Smooth muscle cell of trachea (primary cell): Measurements from ENCODE around the gene AKR1C3. TPM values are rescaled to one million over a fixed set of nuclear protein-coding genes. Genes with fewer than 3 reads are reported as not detected.

Experiments
- total RNA-seq: library from RNA; depleted of rRNA; stranded (reverse); fragments of >200 nt; gene quantifications from 2 replicates; pipeline ENCODE4 v1.2.1, GENCODE V29; 2014

AKR1C3 gene
- total RNA-seq: 104 and 182 TPM in 2 replicates

DNA sequence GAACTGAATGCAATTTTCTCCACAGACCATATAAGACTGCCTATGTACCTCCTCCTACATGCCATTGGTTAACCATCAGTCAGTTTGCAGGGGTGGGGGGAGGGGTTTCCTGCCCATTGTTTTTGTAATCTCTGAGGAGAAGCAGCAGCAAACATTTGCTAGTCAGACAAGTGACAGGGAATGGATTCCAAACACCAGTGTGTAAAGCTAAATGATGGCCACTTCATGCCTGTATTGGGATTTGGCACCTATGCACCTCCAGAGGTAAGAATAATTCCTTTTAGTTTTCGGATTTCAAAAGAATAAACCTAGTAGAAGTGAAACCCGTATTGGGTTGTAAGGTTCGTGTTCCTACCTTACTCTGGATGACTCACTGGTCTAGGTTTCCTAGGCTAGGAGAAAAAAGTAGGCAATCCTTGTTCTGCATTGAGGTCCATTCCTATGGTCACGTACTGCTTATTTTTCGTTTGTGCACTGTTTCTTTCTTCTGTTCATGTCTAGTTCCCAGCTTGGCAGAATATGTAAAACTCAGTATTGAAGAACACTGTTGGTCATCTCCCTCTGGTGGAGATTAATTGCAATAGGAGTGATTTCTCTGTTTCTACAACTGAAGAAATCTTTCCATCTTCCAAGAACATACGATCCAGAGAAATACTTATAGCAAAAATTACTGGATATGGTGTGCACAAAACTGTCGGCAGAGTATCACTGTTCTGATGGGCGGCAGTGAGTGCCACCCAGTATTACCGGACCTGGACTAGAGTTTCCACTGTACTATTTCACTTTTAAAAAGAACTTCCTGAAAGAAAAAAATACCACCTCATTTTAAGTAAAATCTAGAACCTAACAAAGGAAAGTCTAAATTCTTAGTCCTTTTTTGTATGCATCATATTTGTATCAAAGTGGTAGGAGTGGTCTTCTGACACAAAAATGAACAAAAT, at the start of gene AKR1C3:
TSS of gene AKR1C3 (plus strand) at position 150 of the 941 bp plus-strand sequence. CDS start at position 181, 31 bp downstream.

Other genes with a start within 250 kb of the AKR1C3 start
- 528 and 638 TPM in 2 replicates for gene AKR1C1, start 131.0 kb upstream of the AKR1C3 start, total RNA-seq
- 51.9 and 62.1 TPM in 2 replicates for gene AKR1C2, start 90.6 kb upstream of the AKR1C3 start, total RNA-seq
- gene AKR1C8, start 90.7 kb downstream of the AKR1C3 start, total RNA-seq: not detected in 2 replicates
- gene AKR1C4, start 102.4 kb downstream of the AKR1C3 start, total RNA-seq: not detected in 2 replicates